ENCODE measurements around the gene MCM3.

Gene MCM3

DNA sequence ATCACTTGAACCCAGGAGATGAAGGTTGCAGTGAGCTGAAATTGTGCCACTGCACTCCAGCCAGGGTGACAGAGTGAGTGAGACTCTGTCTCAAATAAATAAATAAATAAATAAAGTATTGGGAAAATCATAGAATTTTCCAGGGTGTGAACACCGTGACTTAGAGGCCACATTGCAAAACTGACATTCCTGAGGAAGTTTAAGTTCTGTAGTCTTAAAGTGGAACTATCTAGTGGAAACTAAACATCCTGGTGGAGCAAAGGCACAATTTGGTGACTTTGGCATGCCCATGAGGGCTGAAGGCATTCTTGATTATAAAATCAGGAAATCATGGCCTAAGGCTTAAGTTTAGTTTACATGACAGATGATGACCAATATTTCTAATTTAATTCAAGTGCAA lies 32.7 kb upstream of the MCM3 start:
- Histone ChIP-seq H3K27me3 (replicated peaks) (no peaks in the 10 kb centered on the region), H3K36me3 (replicated peaks) (no peaks in the 10 kb centered on the region), H3K4me3 (ENCODE audit: low read depth, low read length) (no peak overlapping the region), H3K27ac (no peak overlapping the region)
- DNase-seq, result no peak
- no peak for TF ChIP-seq CTCF (IDR thresholded peaks at IDR 0.05; ENCODE audit: low read depth, low read length, missing control alignments)
- in situ Hi-C loops (cut with HindIII; ENCODE audit: low pct_ligation_motif_present, low sequenced_read_pairs), result no loop called here

GRCh38 chr6:52314752-52315151 lies 30.2 kb upstream of the MCM3 start:
- Histone ChIP-seq H3K27ac (no peak overlapping the region), H3K27me3 (replicated peaks) (no peaks in the 10 kb centered on the region), H3K4me3 (ENCODE audit: low read depth, low read length) (no peak overlapping the region), H3K36me3 (replicated peaks) (no peaks in the 10 kb centered on the region)
- no peak for DNase-seq
- TF ChIP-seq CTCF (IDR thresholded peaks at IDR 0.05; ENCODE audit: low read depth, low read length, missing control alignments), result no peak
- in situ Hi-C loops (cut with HindIII; ENCODE audit: low pct_ligation_motif_present, low sequenced_read_pairs), result no loop called here

DNA sequence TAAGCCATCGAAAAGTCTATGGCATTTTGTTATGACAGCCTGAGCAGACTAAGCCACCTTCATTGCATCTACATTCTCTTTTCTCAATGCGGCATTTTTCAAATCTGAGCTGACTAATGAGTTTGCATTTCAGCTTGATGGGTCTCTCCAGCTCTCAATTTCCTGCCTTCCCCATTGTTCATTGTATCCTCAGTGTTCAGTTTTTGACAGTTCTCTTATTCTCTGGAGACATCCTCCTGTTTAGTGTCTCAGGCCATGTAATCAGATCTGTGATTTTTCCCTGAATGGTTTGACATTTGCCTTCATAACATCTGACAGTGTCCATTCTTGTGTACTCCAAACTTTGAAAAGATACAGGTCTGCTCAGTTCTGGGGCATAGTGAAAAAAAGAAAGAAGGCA lies 27.9 kb upstream of the MCM3 start:
- no peaks in the 10 kb centered on the region for H3K36me3 ChIP-seq (replicated peaks)
- in situ Hi-C loops (cut with HindIII; ENCODE audit: low pct_ligation_motif_present, low sequenced_read_pairs), result no loop called here
- DNase-seq, result no peak
- no peak overlapping the region for H3K4me3 ChIP-seq (ENCODE audit: low read depth, low read length)
- no peak for TF ChIP-seq CTCF (IDR thresholded peaks at IDR 0.05; ENCODE audit: low read depth, low read length, missing control alignments)
- H3K27ac ChIP-seq, result no peak overlapping the region
- H3K27me3 ChIP-seq (replicated peaks), result no peaks in the 10 kb centered on the region

DNA sequence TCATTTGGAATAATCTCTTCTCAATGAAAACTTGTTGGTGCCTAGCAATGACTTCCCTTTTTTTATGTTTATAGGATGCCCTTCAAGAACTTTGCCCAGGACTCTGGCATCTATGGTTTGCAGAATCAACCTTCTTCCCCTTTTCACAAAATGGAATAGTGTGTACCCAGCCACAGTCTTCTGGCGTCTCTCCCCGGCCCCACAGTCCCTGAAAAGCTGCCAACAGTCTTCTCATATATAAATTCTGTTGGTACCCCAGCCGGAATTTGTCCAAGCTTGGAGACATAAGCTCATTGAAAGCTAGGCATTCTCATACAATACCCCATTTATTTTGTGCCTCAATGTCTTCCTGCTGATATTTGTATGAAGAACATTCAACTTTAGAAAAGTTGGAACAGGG lies 26.4 kb upstream of the MCM3 start:
- no peak overlapping the region for H3K4me3 ChIP-seq (ENCODE audit: low read depth, low read length)
- H3K36me3 ChIP-seq (replicated peaks), result no peaks in the 10 kb centered on the region
- H3K27ac ChIP-seq, result no peak overlapping the region
- no peak for TF ChIP-seq CTCF (IDR thresholded peaks at IDR 0.05; ENCODE audit: low read depth, low read length, missing control alignments)
- H3K27me3 ChIP-seq (replicated peaks), result no peaks in the 10 kb centered on the region
- no peak for DNase-seq
- in situ Hi-C loops (cut with HindIII; ENCODE audit: low pct_ligation_motif_present, low sequenced_read_pairs), result no loop called here

- DNase-seq, result no peak
- Histone ChIP-seq H3K4me3 (ENCODE audit: low read depth, low read length) (no peak overlapping the region), H3K27ac (no peak overlapping the region)
Measured at GRCh38 chr6:52307900-52308372, 23.4 kb upstream of the MCM3 start.

More at GRCh38 chr6:52307900-52308372, 23.4 kb upstream of the MCM3 start:
- H3K27me3 ChIP-seq (replicated peaks), result no peaks in the 10 kb centered on the region
- no peaks in the 10 kb centered on the region for H3K36me3 ChIP-seq (replicated peaks)
- in situ Hi-C loops (cut with HindIII; ENCODE audit: low pct_ligation_motif_present, low sequenced_read_pairs), result no loop called here
- TF ChIP-seq CTCF (IDR thresholded peaks at IDR 0.05; ENCODE audit: low read depth, low read length, missing control alignments), result no peak
